Measurements from ENCODE around the gene MTSS2. TPM values are rescaled to one million over a fixed set of nuclear protein-coding genes. Genes with fewer than 3 reads are reported as not detected.
A peak's percentile ranks its signal among the peaks of the same experiment; 100 is the strongest.

The MTSS2 gene
- total RNA-seq, 4 donors from 2014 or later: 74.9 to 238 (median 130) TPM

DNA sequence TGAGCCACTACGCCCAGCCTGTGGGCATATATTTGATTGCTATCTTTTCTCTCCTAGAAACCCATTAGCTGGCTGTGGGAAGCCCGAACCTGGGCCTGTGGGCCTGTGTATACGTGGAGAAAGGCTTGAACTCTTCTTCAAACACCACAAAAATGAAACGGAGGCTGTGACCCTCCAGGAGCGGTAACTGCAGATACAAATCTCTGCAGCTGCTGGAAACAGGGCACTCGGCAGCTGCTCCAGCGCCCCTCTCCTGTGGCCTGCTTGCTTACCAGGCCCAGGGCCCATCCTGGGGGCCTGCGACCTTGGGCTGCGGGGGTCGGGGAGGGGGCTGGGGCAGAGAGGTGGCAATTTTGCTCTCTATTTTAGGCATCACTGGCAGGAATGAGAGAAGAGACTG lies 28.0 kb upstream of the MTSS2 start:
- Histone ChIP-seq H3K36me3 (no peaks in the 10 kb centered on the region), H3K4me1 (peaks cover 41 to 82% (median 78%) of the 10 kb centered on the region in 4 donors), H3K9me3 (no peaks in the 10 kb centered on the region), H3K27ac (replicated peaks in 1 of 4) (peak overlapping the region; percentile 88 to 90 (median 89)), H3K27me3 (no peaks in the 10 kb centered on the region), H3K4me3 (no peak overlapping the region)
- intact Hi-C loops (cut with DNase I): no loop called here
- 79% methylated on average over 7 of the region's 10 CpGs for WGBS
- TF ChIP-seq EP300 (IDR thresholded peaks at IDR 0.05): no peak
- no peak for TF ChIP-seq POLR2AphosphoS5 (IDR thresholded peaks at IDR 0.05)
- TF ChIP-seq, protein P1, sequence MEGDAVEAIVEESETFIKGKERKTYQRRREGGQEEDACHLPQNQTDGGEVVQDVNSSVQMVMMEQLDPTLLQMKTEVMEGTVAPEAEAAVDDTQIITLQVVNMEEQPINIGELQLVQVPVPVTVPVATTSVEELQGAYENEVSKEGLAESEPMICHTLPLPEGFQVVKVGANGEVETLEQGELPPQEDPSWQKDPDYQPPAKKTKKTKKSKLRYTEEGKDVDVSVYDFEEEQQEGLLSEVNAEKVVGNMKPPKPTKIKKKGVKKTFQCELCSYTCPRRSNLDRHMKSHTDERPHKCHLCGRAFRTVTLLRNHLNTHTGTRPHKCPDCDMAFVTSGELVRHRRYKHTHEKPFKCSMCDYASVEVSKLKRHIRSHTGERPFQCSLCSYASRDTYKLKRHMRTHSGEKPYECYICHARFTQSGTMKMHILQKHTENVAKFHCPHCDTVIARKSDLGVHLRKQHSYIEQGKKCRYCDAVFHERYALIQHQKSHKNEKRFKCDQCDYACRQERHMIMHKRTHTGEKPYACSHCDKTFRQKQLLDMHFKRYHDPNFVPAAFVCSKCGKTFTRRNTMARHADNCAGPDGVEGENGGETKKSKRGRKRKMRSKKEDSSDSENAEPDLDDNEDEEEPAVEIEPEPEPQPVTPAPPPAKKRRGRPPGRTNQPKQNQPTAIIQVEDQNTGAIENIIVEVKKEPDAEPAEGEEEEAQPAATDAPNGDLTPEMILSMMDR (IDR thresholded peaks at IDR 0.05): no peak
- no peak for TF ChIP-seq POLR2A (IDR thresholded peaks at IDR 0.05; ENCODE audit: low read depth)
- no peak for DNase-seq (ENCODE audit: extremely low spot score)

DNA sequence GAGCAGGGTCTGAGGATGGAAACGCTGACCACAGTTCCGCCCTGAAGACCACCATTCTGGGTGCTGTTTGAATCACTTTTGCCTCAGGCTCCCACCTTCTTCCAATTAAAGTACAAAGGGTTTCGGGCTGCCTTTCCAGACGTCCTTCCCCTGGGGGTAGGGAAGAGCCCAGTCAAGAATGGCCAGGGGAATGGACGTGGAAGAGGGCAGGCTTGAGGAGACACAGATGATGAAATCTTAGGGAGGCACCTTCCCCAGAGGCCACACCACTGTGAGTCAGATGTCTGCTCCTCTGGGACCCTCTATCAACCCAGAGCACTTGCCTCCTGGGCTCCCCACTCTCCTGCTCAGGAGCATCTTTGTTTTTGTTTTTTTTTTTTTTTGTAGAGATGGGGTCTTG lies 27.5 kb upstream of the MTSS2 start:
- DNase-seq (ENCODE audit: extremely low spot score): no peak
- no peak for TF ChIP-seq POLR2A (IDR thresholded peaks at IDR 0.05; ENCODE audit: low read depth)
- TF ChIP-seq, protein P1 (IDR thresholded peaks at IDR 0.05): no peak
- no peak for TF ChIP-seq EP300 (IDR thresholded peaks at IDR 0.05)
- TF ChIP-seq POLR2AphosphoS5 (IDR thresholded peaks at IDR 0.05): no peak
- Histone ChIP-seq H3K27me3 (no peaks in the 10 kb centered on the region), H3K36me3 (no peaks in the 10 kb centered on the region), H3K4me3 (no peak overlapping the region), H3K27ac (replicated peaks in 1 of 4) (peak overlapping the region; percentile 88 to 90 (median 89)), H3K4me1 (peaks cover 45 to 86% (median 82%) of the 10 kb centered on the region in 4 donors), H3K9me3 (no peaks in the 10 kb centered on the region)
- WGBS: 69% methylated on average over 5 of the region's 5 CpGs
- intact Hi-C loops (cut with DNase I): no loop called here

DNA sequence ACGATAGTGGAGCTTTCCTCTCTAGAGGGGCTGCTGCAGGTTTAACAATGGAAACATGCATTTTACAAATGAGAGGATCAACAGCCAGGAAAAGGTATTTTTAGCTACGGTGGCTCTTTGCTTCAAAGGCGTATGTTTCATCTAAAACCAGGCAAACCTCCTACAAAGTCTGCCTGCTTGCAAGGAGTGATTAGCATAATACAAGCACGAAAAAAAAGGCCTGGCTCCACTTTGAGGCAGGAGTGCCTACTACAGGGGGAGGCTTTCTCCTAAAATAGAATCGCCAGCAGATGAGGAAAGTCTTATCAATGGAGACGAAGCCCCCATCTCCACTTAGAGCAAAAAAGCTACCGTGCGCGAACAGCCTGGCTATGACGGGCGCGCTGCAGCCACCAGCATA lies 27.1 kb upstream of the MTSS2 start:
- H3K27ac ChIP-seq (replicated peaks in 1 of 4): peak overlapping the region in 3 of 4 donors; percentile 88 to 90 (median 88)

DNA sequence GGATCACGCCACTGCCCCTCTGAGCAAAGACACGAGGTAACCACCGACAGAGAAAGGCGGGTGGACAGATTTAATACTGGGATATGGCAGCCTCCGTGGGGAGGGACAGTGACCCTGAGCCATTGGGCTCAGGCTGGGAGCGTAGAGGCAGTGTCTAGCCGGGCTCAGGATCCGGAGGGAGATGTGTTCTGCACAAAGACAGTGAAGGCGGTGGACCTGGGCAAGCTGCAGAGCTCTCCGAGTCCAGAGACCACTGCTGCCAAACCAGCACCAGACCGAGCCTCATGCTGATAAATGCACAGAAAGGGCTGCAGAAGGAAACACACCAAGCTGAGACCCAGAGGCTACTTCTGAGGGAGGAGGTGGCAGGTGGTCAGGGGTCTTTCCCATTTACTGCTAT lies 26.5 kb upstream of the MTSS2 start:
- intact Hi-C loops (cut with DNase I): no loop called here
- Histone ChIP-seq H3K36me3 (no peaks in the 10 kb centered on the region), H3K9me3 (no peaks in the 10 kb centered on the region), H3K4me3 (no peak overlapping the region), H3K27me3 (no peaks in the 10 kb centered on the region), H3K27ac (replicated peaks in 1 of 4) (peak overlapping the region in 3 of 4 donors; percentile 19 to 90 (median 88)), H3K4me1 (peaks cover 49 to 96% (median 92%) of the 10 kb centered on the region in 4 donors)
- TF ChIP-seq POLR2AphosphoS5 (IDR thresholded peaks at IDR 0.05): no peak
- no peak for TF ChIP-seq POLR2A (IDR thresholded peaks at IDR 0.05; ENCODE audit: low read depth)
- TF ChIP-seq EP300 (IDR thresholded peaks at IDR 0.05): no peak
- TF ChIP-seq, protein P1 (IDR thresholded peaks at IDR 0.05): no peak
- DNase-seq (ENCODE audit: extremely low spot score): no peak
- WGBS: 88% methylated on average over 11 of the region's 11 CpGs

More for the DNA sequence above, 27.1 kb upstream of the MTSS2 start:
- DNase-seq (ENCODE audit: extremely low spot score): no peak
- no peaks in the 10 kb centered on the region for H3K27me3 ChIP-seq
- intact Hi-C loops (cut with DNase I): no loop called here
- H3K4me1 ChIP-seq: peaks cover 45 to 90% (median 86%) of the 10 kb centered on the region in 4 donors
- no peak for TF ChIP-seq POLR2AphosphoS5 (IDR thresholded peaks at IDR 0.05)
- TF ChIP-seq EP300 (IDR thresholded peaks at IDR 0.05): no peak
- no peaks in the 10 kb centered on the region for H3K36me3 ChIP-seq
- H3K4me3 ChIP-seq: no peak overlapping the region
- H3K9me3 ChIP-seq: no peaks in the 10 kb centered on the region
- 78% methylated on average over 12 of the region's 12 CpGs for WGBS

DNA sequence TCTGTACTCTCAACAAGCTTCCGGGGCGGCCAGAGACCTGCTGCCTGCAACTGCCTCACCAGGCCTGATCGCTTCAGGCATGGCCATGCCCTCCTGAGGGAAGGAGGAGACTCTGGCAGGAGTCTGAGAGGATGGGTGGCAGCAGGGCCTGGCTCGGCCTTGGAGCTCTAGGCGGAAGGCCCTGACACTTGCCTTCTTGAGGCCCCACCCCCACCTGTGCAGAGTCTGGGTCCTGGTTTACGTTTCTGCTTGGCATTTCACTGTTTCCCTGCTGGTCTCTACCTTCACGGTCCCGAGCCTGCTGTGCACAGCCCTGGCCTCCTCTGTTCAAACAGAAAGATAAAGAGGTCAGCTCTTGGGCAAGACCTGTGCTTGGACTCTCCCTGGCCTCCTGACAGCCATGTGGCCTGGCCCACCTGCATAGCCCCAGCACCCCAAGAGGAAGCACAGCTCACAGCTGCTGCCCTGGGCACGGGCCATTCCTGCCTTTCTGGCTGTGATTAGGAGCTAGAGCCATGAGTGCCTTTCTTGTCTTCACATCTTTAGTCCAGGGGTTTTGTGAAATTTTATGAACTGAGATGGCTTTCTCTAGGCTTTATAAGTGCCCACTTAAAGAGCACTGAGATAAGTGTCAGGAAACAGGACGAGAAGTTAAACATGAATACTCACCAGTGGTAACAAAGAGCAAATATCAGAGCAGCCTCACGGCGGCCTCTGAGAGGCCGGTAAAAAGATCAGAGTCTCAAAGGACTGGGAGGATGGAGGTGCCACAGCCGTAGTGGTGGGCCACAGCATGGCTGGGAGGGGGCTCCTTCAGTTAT lies 25.6 kb upstream of the MTSS2 start:
- intact Hi-C loops (cut with DNase I): no loop called here
- Histone ChIP-seq H3K27ac (replicated peaks in 1 of 4) (peak overlapping the region in 2 of 4 donors; percentile 19 to 20), H3K4me3 (no peak overlapping the region), H3K4me1 (peaks cover 58 to 96% (median 94%) of the 10 kb centered on the region in 4 donors), H3K9me3 (no peaks in the 10 kb centered on the region), H3K36me3 (no peaks in the 10 kb centered on the region), H3K27me3 (no peaks in the 10 kb centered on the region)
- 89% methylated on average over 13 of the region's 14 CpGs for WGBS
- no peak for TF ChIP-seq POLR2A (IDR thresholded peaks at IDR 0.05; ENCODE audit: low read depth)
- no peak for TF ChIP-seq POLR2AphosphoS5 (IDR thresholded peaks at IDR 0.05)
- TF ChIP-seq, protein P1 (IDR thresholded peaks at IDR 0.05): no peak
- TF ChIP-seq EP300 (IDR thresholded peaks at IDR 0.05): no peak
- DNase-seq (ENCODE audit: extremely low spot score): no peak

All from esophagus muscularis mucosa (tissue), 4 donors.